ENCODE measurements around the gene METTL26.

- no peak for TF ChIP-seq CTCF (IDR thresholded peaks at IDR 0.05)
- no peak for TF ChIP-seq POLR2A (IDR thresholded peaks at IDR 0.05)
Observed at GRCh38 chr16:630249-630814, 5.8 kb downstream of the METTL26 start.
